ENCODE data around the gene OGDH.

DNA sequence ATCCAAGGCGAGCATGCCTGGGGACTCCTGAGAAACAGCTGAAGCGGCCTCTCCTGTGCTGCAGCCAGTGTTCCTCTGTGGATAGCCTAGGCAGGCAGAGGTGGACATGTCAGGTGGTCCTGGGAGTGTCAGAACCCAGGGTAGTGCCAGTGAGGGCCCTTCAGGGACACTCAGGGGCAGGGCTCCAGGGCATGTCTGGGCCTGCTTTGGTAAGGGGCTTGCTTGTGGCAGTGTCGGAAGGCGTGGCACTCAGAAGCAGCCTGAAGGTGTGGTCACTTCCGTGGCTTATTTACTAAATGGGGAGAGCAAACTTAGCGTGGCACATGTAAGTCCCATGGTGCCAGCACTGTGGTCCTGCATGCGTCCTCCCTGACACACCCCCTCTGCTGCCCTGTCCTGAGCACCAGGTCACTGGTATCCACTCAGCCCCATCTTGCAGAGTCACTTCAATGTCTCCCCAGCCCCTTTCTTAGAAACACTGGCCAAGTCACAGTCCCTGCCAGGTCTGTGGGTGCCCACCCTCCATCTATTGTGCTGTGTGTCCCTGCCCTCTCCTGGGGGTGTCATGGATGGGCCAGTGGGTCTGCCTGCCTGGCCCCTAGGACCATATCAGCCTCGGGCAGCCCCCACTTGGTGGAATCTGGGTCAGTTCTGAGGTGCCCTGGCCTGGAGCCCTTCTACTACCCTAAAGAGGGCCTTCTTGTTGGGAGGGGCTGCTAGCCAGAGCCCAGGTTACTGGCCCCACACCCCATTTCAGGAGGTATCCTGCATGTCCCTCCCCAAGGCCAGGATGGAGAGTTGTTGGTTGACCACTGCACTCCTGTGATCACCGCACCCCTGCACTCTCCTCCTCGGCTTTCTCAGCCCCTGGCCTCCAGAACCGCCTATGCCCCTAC lies 148.6 kb downstream of the OGDH start:
- TF ChIP-seq, protein P1, sequence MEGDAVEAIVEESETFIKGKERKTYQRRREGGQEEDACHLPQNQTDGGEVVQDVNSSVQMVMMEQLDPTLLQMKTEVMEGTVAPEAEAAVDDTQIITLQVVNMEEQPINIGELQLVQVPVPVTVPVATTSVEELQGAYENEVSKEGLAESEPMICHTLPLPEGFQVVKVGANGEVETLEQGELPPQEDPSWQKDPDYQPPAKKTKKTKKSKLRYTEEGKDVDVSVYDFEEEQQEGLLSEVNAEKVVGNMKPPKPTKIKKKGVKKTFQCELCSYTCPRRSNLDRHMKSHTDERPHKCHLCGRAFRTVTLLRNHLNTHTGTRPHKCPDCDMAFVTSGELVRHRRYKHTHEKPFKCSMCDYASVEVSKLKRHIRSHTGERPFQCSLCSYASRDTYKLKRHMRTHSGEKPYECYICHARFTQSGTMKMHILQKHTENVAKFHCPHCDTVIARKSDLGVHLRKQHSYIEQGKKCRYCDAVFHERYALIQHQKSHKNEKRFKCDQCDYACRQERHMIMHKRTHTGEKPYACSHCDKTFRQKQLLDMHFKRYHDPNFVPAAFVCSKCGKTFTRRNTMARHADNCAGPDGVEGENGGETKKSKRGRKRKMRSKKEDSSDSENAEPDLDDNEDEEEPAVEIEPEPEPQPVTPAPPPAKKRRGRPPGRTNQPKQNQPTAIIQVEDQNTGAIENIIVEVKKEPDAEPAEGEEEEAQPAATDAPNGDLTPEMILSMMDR (IDR thresholded peaks at IDR 0.05), result no peak
- TF ChIP-seq POLR2A (IDR thresholded peaks at IDR 0.05), result no peak

All from Peyer's patch (tissue), 4 donors.